Adrenal gland (tissue), 12 donors: ENCODE results near the gene RBP2. TPM values are rescaled to one million over a fixed set of nuclear protein-coding genes. Genes with fewer than 3 reads are reported as not detected.

Experiments
- DNase-seq, 7 donors: peaks; one replicate each; pipeline ENCODE4 v3.0.0-alpha.2; 2019 to 2020
- H3K27ac ChIP-seq, 5 donors: fragments of 200-600 bp; sonication (generic) in 4 of 5; 1 replicate in 3 of 5; 2 replicates in 2 of 5; pipeline versions ENCODE4 v1.5.1 to v1.8.0; 2016 to 2020; ENCODE audit warnings: mild to moderate bottlenecking in 1 of 5
- H3K27me3 ChIP-seq: fragments of 200-600 bp; 2 replicates; pipeline ENCODE4 v1.8.0; 2021
- H3K36me3 ChIP-seq, 2 donors: fragments of 200-600 bp; replicated peaks in 1 of 2; 1 replicate in 1 of 2; 2 replicates in 1 of 2; pipeline versions ENCODE4 v1.5.1 to v1.8.0; 2018 to 2022
- H3K4me1 ChIP-seq, 2 donors: fragments of 200-600 bp; replicated peaks in 1 of 2; 1 replicate in 1 of 2; 2 replicates in 1 of 2; pipeline versions ENCODE4 v1.5.1 to v1.8.0; 2018 to 2021
- H3K4me3 ChIP-seq, 4 donors: fragments of 200-600 bp; sonication (generic) in 3 of 4; one replicate each; pipeline ENCODE4 v1.5.1; 2016 to 2018
- H3K9me3 ChIP-seq, 3 donors: fragments of 200-600 bp; sonication (generic) in 1 of 3; replicated peaks in 1 of 3; 1 replicate in 2 of 3; 2 replicates in 1 of 3; pipeline versions ENCODE4 v1.5.1 to v1.8.0; 2016 to 2021
- CTCF ChIP-seq, 6 experiments: fragments of 450-650 bp in 4 of 6; fragments of 200-600 bp in 2 of 6; sonication (generic) in 1 of 6; IDR thresholded peaks; 1 replicate in 5 of 6; 2 replicates in 1 of 6; pipeline versions ENCODE4 v1.5.1 to v1.8.0; 2016 to 2021; ENCODE audit warnings: antibody characterized with exemption in 6 of 6, mild to moderate bottlenecking in 2 of 6, moderate library complexity in 1 of 6
- POLR2A ChIP-seq, 2 donors: fragments of 450-650 bp; IDR thresholded peaks; one replicate each; pipeline ENCODE4 v1.6.1; 2017; ENCODE audit warnings: antibody characterized with exemption in 2 of 2, mild to moderate bottlenecking in 2 of 2, moderate library complexity in 1 of 2
- WGBS, 4 donors: extraction: QIAGEN DNeasy Blood & Tissue Kit in 2 of 4; methylation state at CpG; one replicate each; pipeline versions ENCODE4 v1.1.5 to v1.1.7; 2013 to 2017; 5-methylcytosine and 5-hydroxymethylcytosine counted together
- intact Hi-C, 2 donors: fragments of 100-400 bp; cut with DNase I; formaldehyde crosslinking; loops; one replicate each; pipeline versions ENCODE4 v1.14.1 to v1.15.0; 2022 to 2023
- polyA plus RNA-seq, 3 donors: library from polyadenylated mRNA; stranded (reverse); fragments of 200-250 nt in 2 of 3; fragments of 350-450 nt in 1 of 3; fragmentation: Illumina TruSeq in 1 of 3; extraction: RNeasy Lipid Tissue Mini Kit (QIAGEN cat#74804) in 1 of 3; gene quantifications; one replicate each; pipeline ENCODE4 v1.2.3, GENCODE V29; 2013 to 2014
- total RNA-seq, 9 donors: library from RNA; depleted of rRNA in 4 of 9; stranded (reverse); fragments of >200 nt in 4 of 9; fragments of 120-200 nt in 1 of 9; fragmentation: NEBNext Ultra II Directional in 1 of 9; extraction: Animal tissue kit (Norgen Biotek cat#: 25700) in 1 of 9; gene quantifications; one replicate each; pipeline versions ENCODE4 v1.1.0 to v1.2.4, GENCODE V29; 2013 to 2023
- donor health status: healthy with polysubstance abuse.
- donor health status: Bipolar disorder and iron deficiency.
- donor health status: DM: yes; HTN: yes; CAD: no.
- donor health status: DM: no; HTN: no; CAD: no.
- donor health status: DM: no; HTN: no; CAD: no.
- donor health status: DM: yes; HTN: yes; CAD: no.

RBP2 gene
- total and polyA plus RNA-seq, 12 donors, result 0.71 to 2.2 (median 1.4) TPM; not detected in 8

- Histone ChIP-seq H3K27ac (peak overlapping the region in 2 of 5 donors; percentile 41 to 54), H3K27me3 (no peaks in the 10 kb centered on the region), H3K4me3 (no peak overlapping the region), H3K36me3 (no peaks in the 10 kb centered on the region), H3K9me3 (no peaks in the 10 kb centered on the region), H3K4me1 (peaks cover 0 to 17% of the 10 kb centered on the region in 2 donors)
- WGBS, 4 donors, result 82 to 98% (median 88%) methylated on average over 4 to 6 of the region's 6 CpGs
- TF ChIP-seq POLR2A (IDR thresholded peaks at IDR 0.05) (no peak), CTCF (IDR thresholded peaks at IDR 0.05) (no peak)
- intact Hi-C loops, result no loop called here
- peak in 3 of 7 donors; percentile 17 to 34 (median 32) for DNase-seq
These were observed 41.5 kb downstream of the RBP2 start for GRCh38 chr3:139434764-139435307.

- H3K9me3 ChIP-seq, result no peaks in the 10 kb centered on the region
- no peaks in the 10 kb centered on the region for H3K36me3 ChIP-seq
- TF ChIP-seq POLR2A (IDR thresholded peaks at IDR 0.05) (no peak), CTCF (IDR thresholded peaks at IDR 0.05) (no peak)
- peak overlapping the region in 2 of 5 donors; percentile 33 to 46 for H3K27ac ChIP-seq
- H3K27me3 ChIP-seq, result no peaks in the 10 kb centered on the region
- 77 to 94% (median 86%) methylated on average over 1 of the region's 1 CpG for WGBS, 4 donors
- H3K4me3 ChIP-seq, result no peak overlapping the region
- no peak for DNase-seq
- peaks cover 0 to 17% of the 10 kb centered on the region in 2 donors for H3K4me1 ChIP-seq
- intact Hi-C loops, result no loop called here
These were observed 42.1 kb downstream of the RBP2 start for GRCh38 chr3:139434228-139434627.

- H3K9me3 ChIP-seq, result no peaks in the 10 kb centered on the region
- DNase-seq, result no peak
- H3K4me1 ChIP-seq, result peaks cover 0 to 17% of the 10 kb centered on the region in 2 donors
- H3K27me3 ChIP-seq, result no peaks in the 10 kb centered on the region
- no peaks in the 10 kb centered on the region for H3K36me3 ChIP-seq
- intact Hi-C loops, result no loop called here
- no peak overlapping the region for H3K4me3 ChIP-seq
- no peak overlapping the region for H3K27ac ChIP-seq
- TF ChIP-seq CTCF (IDR thresholded peaks at IDR 0.05) (no peak), POLR2A (IDR thresholded peaks at IDR 0.05) (no peak)
- WGBS, 4 donors, result 95 to 100% (median 100%) methylated on average over 1 of the region's 1 CpG
These were observed 43.2 kb downstream of the RBP2 start for GRCh38 chr3:139433089-139433488.

GRCh38 chr3:139430493-139430892, 45.8 kb downstream of the RBP2 start:
- H3K27ac ChIP-seq, result no peak overlapping the region
- no peaks in the 10 kb centered on the region for H3K36me3 ChIP-seq
- TF ChIP-seq CTCF (IDR thresholded peaks at IDR 0.05) (no peak), POLR2A (IDR thresholded peaks at IDR 0.05) (no peak)
- intact Hi-C loops, result no loop called here
- DNase-seq, result no peak
- H3K4me1 ChIP-seq, result peaks cover 0 to 17% of the 10 kb centered on the region in 2 donors
- no peaks in the 10 kb centered on the region for H3K9me3 ChIP-seq
- no peak overlapping the region for H3K4me3 ChIP-seq
- no peaks in the 10 kb centered on the region for H3K27me3 ChIP-seq
